Measurements from ENCODE around the gene MEF2D. TPM values are rescaled to one million over a fixed set of nuclear protein-coding genes. Genes with fewer than 3 reads are reported as not detected.
A peak's percentile ranks its signal among the peaks of the same experiment; 100 is the strongest.

Gene MEF2D
- total RNA-seq, 1 experiment from 2014 or later, result 33.5 TPM

DNA sequence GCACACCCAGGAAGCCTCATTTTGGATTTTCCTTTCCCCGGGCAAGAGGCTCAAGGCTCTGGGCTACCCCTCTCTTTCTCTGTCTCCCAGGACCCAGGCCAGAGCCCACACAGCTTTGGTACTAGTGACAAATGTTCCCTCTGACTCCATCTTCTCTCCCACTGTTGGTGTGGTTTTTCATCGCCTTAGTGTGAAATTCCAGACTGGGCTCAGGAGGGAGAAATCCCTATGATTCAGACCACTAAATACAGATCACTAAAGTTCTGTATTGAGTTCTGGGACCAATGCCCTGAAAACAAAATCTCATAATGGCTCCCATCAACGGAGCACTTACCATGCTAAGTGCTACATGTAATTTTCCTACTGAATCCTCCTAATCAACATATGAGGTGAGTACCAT, 45.7 kb upstream of the MEF2D start:
- H3K36me3 ChIP-seq (ENCODE audit: low read depth), result peaks cover 11% of the 10 kb centered on the region
- intact Hi-C loops (cut with micrococcal nuclease; ENCODE audit: unreplicated experiment), result no loop called here
- no peak overlapping the region for H3K27ac ChIP-seq
- ChIA-PET CTCF (no interaction called here), POLR2A (ENCODE audit: unreplicated experiment) (no interaction called here)
- no peaks in the 10 kb centered on the region; the same call in 1 of the 2 replicates for H4K20me1 ChIP-seq (ENCODE audit: insufficient read depth)
- no peaks in the 10 kb centered on the region; the same call in 1 of the 2 replicates for H3F3A ChIP-seq (ENCODE audit: insufficient read depth, low read depth)
- peaks cover 16% of the 10 kb centered on the region for H3K4me1 ChIP-seq (replicated peaks; ENCODE audit: insufficient read depth)
- no peak overlapping the region for H2AFZ ChIP-seq
- DNase-seq, result no peak
- no TSS peak for BruUV-seq (replicated peaks)
- no peaks in the 10 kb centered on the region for H3K9me3 ChIP-seq (ENCODE audit: insufficient read depth, low read depth)
- H3K79me2 ChIP-seq (ENCODE audit: low read depth), result no peaks in the 10 kb centered on the region
- no peak overlapping the region for H3K4me3 ChIP-seq
- no peaks in the 10 kb centered on the region for H3K9me2 ChIP-seq (ENCODE audit: insufficient read depth)
- H3K4me2 ChIP-seq, result no peak overlapping the region
- no peaks in the 10 kb centered on the region for H3K27me3 ChIP-seq (ENCODE audit: insufficient read depth, low read depth)
- TF ChIP-seq EZH2 (IDR thresholded peaks at IDR 0.05; ENCODE audit: low read depth), result no peak
- TF ChIP-seq CTCF (conservative IDR thresholded peaks at IDR 0.05), result no peak

- TF ChIP-seq CTCF (conservative IDR thresholded peaks at IDR 0.05), result no peak
- no peak for TF ChIP-seq EZH2 (IDR thresholded peaks at IDR 0.05; ENCODE audit: low read depth)
- intact Hi-C loops (cut with micrococcal nuclease; ENCODE audit: unreplicated experiment), result no loop called here
- no peak overlapping the region for H2AFZ ChIP-seq
- BruUV-seq (replicated peaks), result no TSS peak
- H3K4me3 ChIP-seq, result no peak overlapping the region
- ChIA-PET CTCF (no interaction called here), POLR2A (ENCODE audit: unreplicated experiment) (no interaction called here)
- DNase-seq, result no peak
- H3K36me3 ChIP-seq (ENCODE audit: low read depth), result peaks cover 17% of the 10 kb centered on the region
- H3K79me2 ChIP-seq (ENCODE audit: low read depth), result no peaks in the 10 kb centered on the region
- H4K20me1 ChIP-seq (ENCODE audit: insufficient read depth), result no peaks in the 10 kb centered on the region; the same call in 1 of the 2 replicates
- H3K4me1 ChIP-seq (replicated peaks; ENCODE audit: insufficient read depth), result peaks cover 11% of the 10 kb centered on the region
- H3K27me3 ChIP-seq (ENCODE audit: insufficient read depth, low read depth), result no peaks in the 10 kb centered on the region
- no peaks in the 10 kb centered on the region; the same call in 1 of the 2 replicates for H3F3A ChIP-seq (ENCODE audit: insufficient read depth, low read depth)
- no peaks in the 10 kb centered on the region for H3K9me2 ChIP-seq (ENCODE audit: insufficient read depth)
- H3K4me2 ChIP-seq, result no peak overlapping the region
- no peak overlapping the region for H3K27ac ChIP-seq
- no peaks in the 10 kb centered on the region for H3K9me3 ChIP-seq (ENCODE audit: insufficient read depth, low read depth)
These were observed 44.1 kb upstream of the MEF2D start for GRCh38 chr1:156544592-156545102.

DNA sequence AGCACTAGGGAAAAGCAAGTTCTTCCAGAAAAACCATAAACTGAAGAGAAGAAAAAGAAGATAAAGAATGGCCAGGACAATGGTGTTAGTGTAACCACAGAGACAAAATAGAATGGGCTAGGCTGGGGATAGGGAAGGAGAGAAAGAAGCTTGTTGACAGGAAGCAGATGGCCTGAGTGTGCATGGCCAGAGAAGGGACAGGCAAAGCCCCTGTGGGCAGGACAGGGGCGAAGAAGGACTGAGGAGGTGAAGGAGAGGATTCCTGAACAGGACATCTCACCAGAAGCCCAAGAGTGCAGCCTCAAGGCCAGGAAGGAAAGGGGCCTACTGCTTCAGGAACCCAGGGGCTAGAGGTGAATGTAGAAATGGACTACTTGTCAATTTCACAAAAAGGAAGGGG, 42.5 kb upstream of the MEF2D start:
- intact Hi-C loops (cut with micrococcal nuclease; ENCODE audit: unreplicated experiment), result no loop called here
- no peak overlapping the region for H2AFZ ChIP-seq
- H3K4me1 ChIP-seq (replicated peaks; ENCODE audit: insufficient read depth), result peaks cover 11% of the 10 kb centered on the region
- no peak overlapping the region for H3K4me3 ChIP-seq
- no peaks in the 10 kb centered on the region for H3K9me2 ChIP-seq (ENCODE audit: insufficient read depth)
- H3K4me2 ChIP-seq, result peak overlapping the region; percentile 34; the same call in 1 of the 2 replicates
- POLR2A ChIA-PET (ENCODE audit: unreplicated experiment), result interaction anchor here (0.7 kb wide), 1 partner anchor 42 kb away, joined by 4 read pairs; no protein-coding TSS in a partner anchor
- H3K36me3 ChIP-seq (ENCODE audit: low read depth), result peaks cover 17% of the 10 kb centered on the region
- no peaks in the 10 kb centered on the region for H3K79me2 ChIP-seq (ENCODE audit: low read depth)
- H3F3A ChIP-seq (ENCODE audit: insufficient read depth, low read depth), result no peaks in the 10 kb centered on the region; the same call in 1 of the 2 replicates
- peak in 1 of 2 experiments; percentile 49 for DNase-seq
- H4K20me1 ChIP-seq (ENCODE audit: insufficient read depth), result no peaks in the 10 kb centered on the region; the same call in 1 of the 2 replicates
- no peak overlapping the region for H3K27ac ChIP-seq
- H3K27me3 ChIP-seq (ENCODE audit: insufficient read depth, low read depth), result no peaks in the 10 kb centered on the region
- no peaks in the 10 kb centered on the region for H3K9me3 ChIP-seq (ENCODE audit: insufficient read depth, low read depth)
- TF ChIP-seq CTCF (conservative IDR thresholded peaks at IDR 0.05) (no peak), EZH2 (IDR thresholded peaks at IDR 0.05; ENCODE audit: low read depth) (no peak)
- BruUV-seq (replicated peaks), result no TSS peak
- CTCF ChIA-PET, result interaction anchor here (0.8 kb wide), 1 partner anchor 86 kb away, joined by 5 read pairs; no protein-coding TSS in a partner anchor
